Measurements from ENCODE around the gene PIP5KL1.

- TF ChIP-seq, protein P1, sequence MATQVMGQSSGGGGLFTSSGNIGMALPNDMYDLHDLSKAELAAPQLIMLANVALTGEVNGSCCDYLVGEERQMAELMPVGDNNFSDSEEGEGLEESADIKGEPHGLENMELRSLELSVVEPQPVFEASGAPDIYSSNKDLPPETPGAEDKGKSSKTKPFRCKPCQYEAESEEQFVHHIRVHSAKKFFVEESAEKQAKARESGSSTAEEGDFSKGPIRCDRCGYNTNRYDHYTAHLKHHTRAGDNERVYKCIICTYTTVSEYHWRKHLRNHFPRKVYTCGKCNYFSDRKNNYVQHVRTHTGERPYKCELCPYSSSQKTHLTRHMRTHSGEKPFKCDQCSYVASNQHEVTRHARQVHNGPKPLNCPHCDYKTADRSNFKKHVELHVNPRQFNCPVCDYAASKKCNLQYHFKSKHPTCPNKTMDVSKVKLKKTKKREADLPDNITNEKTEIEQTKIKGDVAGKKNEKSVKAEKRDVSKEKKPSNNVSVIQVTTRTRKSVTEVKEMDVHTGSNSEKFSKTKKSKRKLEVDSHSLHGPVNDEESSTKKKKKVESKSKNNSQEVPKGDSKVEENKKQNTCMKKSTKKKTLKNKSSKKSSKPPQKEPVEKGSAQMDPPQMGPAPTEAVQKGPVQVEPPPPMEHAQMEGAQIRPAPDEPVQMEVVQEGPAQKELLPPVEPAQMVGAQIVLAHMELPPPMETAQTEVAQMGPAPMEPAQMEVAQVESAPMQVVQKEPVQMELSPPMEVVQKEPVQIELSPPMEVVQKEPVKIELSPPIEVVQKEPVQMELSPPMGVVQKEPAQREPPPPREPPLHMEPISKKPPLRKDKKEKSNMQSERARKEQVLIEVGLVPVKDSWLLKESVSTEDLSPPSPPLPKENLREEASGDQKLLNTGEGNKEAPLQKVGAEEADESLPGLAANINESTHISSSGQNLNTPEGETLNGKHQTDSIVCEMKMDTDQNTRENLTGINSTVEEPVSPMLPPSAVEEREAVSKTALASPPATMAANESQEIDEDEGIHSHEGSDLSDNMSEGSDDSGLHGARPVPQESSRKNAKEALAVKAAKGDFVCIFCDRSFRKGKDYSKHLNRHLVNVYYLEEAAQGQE (IDR thresholded peaks at IDR 0.05; ENCODE audit: low read depth) = no peak
- TF ChIP-seq TAF1 (IDR thresholded peaks at IDR 0.05; ENCODE audit: low read depth) = no peak
- TF ChIP-seq EGR1 (IDR thresholded peaks at IDR 0.05) = no peak
- no peak for TF ChIP-seq CEBPB (IDR thresholded peaks at IDR 0.05)
- TF ChIP-seq RAD21 (IDR thresholded peaks at IDR 0.05; ENCODE audit: low read depth) = no peak
- TF ChIP-seq, protein P2, sequence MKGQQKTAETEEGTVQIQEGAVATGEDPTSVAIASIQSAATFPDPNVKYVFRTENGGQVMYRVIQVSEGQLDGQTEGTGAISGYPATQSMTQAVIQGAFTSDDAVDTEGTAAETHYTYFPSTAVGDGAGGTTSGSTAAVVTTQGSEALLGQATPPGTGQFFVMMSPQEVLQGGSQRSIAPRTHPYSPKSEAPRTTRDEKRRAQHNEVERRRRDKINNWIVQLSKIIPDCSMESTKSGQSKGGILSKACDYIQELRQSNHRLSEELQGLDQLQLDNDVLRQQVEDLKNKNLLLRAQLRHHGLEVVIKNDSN (IDR thresholded peaks at IDR 0.05) = no peak
- no peak; the same call in 1 of the 2 replicates for TF ChIP-seq EP300 (IDR thresholded peaks at IDR 0.05; ENCODE audit: borderline replicate concordance)
- no peak; the same call in 1 of the 2 replicates for TF ChIP-seq TEAD4 (IDR thresholded peaks at IDR 0.05)
- TF ChIP-seq YY1 (IDR thresholded peaks at IDR 0.05; ENCODE audit: low read depth) = no peak
- TF ChIP-seq TCF12 (IDR thresholded peaks at IDR 0.05; ENCODE audit: low read depth) = no peak
- no peak for TF ChIP-seq FOXM1 (IDR thresholded peaks at IDR 0.05; ENCODE audit: borderline replicate concordance, low read depth)
These were observed 30.0 kb upstream of the PIP5KL1 start for GRCh38 chr9:127960410-127961154.
